HG02943 (cell line): ENCODE results near the gene KRT2.

ENCODE experiments used
- ATAC-seq: cut with Tn5 transposase; IDR thresholded peaks from one replicate; pipeline ENCODE4 v1.9.1; 2021; ENCODE audit warnings: mild to moderate bottlenecking, low read depth, moderate library complexity; ENCODE audit not compliant: unreplicated experiment

The KRT2 gene

GRCh38 chr12:52644078-52644415 is 8.0 kb downstream of the KRT2 start:
- no peak for ATAC-seq

- ATAC-seq, result no peak
These were observed 8.6 kb downstream of the KRT2 start for GRCh38 chr12:52643233-52644077.

GRCh38 chr12:52641468-52641867 is 10.5 kb downstream of the KRT2 start:
- ATAC-seq, result no peak

GRCh38 chr12:52637299-52637698 is 14.7 kb downstream of the KRT2 start:
- ATAC-seq, result no peak

GRCh38 chr12:52636592-52637258 is 15.3 kb downstream of the KRT2 start:
- no peak for ATAC-seq

- ATAC-seq, result no peak
These were observed 15.8 kb downstream of the KRT2 start for GRCh38 chr12:52636189-52636588.

GRCh38 chr12:52634266-52635056 is 17.6 kb downstream of the KRT2 start:
- ATAC-seq, result no peak

- no peak for ATAC-seq
These were observed 18.6 kb downstream of the KRT2 start for GRCh38 chr12:52633383-52633782.

- ATAC-seq, result no peak
These were observed 19.4 kb downstream of the KRT2 start for GRCh38 chr12:52632656-52633055.

- no peak for ATAC-seq
These were observed 20.1 kb downstream of the KRT2 start for GRCh38 chr12:52631676-52632459.

GRCh38 chr12:52631264-52631663 is 20.7 kb downstream of the KRT2 start:
- no peak for ATAC-seq

GRCh38 chr12:52630599-52631200 is 21.3 kb downstream of the KRT2 start:
- ATAC-seq, result no peak

GRCh38 chr12:52630008-52630500 is 22.0 kb downstream of the KRT2 start:
- no peak for ATAC-seq

- ATAC-seq, result no peak
These were observed 22.6 kb downstream of the KRT2 start for GRCh38 chr12:52629281-52630007.

GRCh38 chr12:52628841-52629240 is 23.2 kb downstream of the KRT2 start:
- ATAC-seq, result no peak

GRCh38 chr12:52628111-52628507 is 23.9 kb downstream of the KRT2 start:
- ATAC-seq, result no peak

- no peak for ATAC-seq
These were observed 24.5 kb downstream of the KRT2 start for GRCh38 chr12:52627395-52628110.

- ATAC-seq, result no peak
These were observed 29.7 kb downstream of the KRT2 start for GRCh38 chr12:52622349-52622748.

GRCh38 chr12:52618866-52619265 is 33.1 kb downstream of the KRT2 start:
- ATAC-seq, result no peak
